PFSK-1 (cell line): ENCODE data around the gene SMIM43.

ENCODE experiments used
- FOXP2 ChIP-seq: optimal IDR thresholded peaks from 2 replicates; pipeline ENCODE3; 2011; ENCODE audit warnings: borderline replicate concordance, control low read depth, inconsistent platforms; ENCODE audit not compliant: insufficient read depth; ENCODE audit errors: extremely low read length, extremely low read depth
- TAF1 ChIP-seq: IDR thresholded peaks from 2 replicates; pipeline ENCODE4 v1.6.1; 2012; ENCODE audit warnings: low read length, control low read depth, borderline replicate concordance; ENCODE audit not compliant: insufficient read depth

DNA sequence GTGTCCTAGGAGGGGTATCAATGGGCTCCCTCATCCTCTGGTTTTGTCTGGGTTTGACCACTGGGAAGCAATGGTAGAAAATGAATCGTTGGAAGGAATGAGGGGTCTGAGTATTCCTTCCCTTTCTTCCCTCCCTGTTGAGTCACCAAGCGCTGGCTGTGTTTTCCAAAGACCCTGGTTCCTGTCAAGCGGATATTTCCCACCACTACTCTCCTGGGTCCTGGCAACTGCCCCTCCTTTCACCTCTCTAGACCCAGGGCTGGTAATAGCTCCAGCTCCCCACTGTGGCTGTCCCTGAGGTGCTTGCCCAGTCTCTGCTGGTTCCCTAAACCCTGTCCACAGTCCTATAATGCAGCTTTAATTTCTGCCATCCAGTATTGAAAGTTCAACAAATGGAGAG is 22.2 kb downstream of the SMIM43 start:
- TF ChIP-seq FOXP2 (no peak), TAF1 (no peak)
